ENCODE results near the gene ADCY3.
"Not testable (repeated sequence)": the region's sequence is repeated elsewhere in the genome, so short reads cannot be mapped to it uniquely, and the experiment has no call there.

ADCY3 gene

GRCh38 chr2:24813691-24814137 is 106.3 kb downstream of the ADCY3 start:
- TF ChIP-seq CSRNP3 (CRISPR knock-in tag; IDR thresholded peaks at IDR 0.05) (no peak), ZFP3 (CRISPR knock-in tag; IDR thresholded peaks at IDR 0.05) (no peak), TCF4 (CRISPR knock-in tag; IDR thresholded peaks at IDR 0.05; ENCODE audit: borderline replicate concordance) (no peak), ZC3H10 (CRISPR knock-in tag; IDR thresholded peaks at IDR 0.05) (no peak)
- no peak for ATAC-seq

GRCh38 chr2:24809316-24810007 is 110.6 kb downstream of the ADCY3 start:
- ATAC-seq = no peak; the same call in 2 of the 3 replicates
- TF ChIP-seq CSRNP3 (CRISPR knock-in tag; IDR thresholded peaks at IDR 0.05) (no peak), ZFP30 (CRISPR knock-in tag; IDR thresholded peaks at IDR 0.05) (no peak), TOX (CRISPR knock-in tag; IDR thresholded peaks at IDR 0.05; ENCODE audit: borderline replicate concordance) (no peak), CSDC2 (CRISPR knock-in tag; IDR thresholded peaks at IDR 0.05) (no peak), ARNTL (CRISPR knock-in tag; IDR thresholded peaks at IDR 0.05; ENCODE audit: borderline replicate concordance, low read depth) (no peak), GLIS3 (CRISPR knock-in tag; IDR thresholded peaks at IDR 0.05) (no peak), ZNF70 (CRISPR knock-in tag; IDR thresholded peaks at IDR 0.05) (no peak), TSHZ2 (CRISPR knock-in tag; IDR thresholded peaks at IDR 0.05) (no peak), TCF4 (CRISPR knock-in tag; IDR thresholded peaks at IDR 0.05; ENCODE audit: borderline replicate concordance) (no peak), OSR1 (CRISPR knock-in tag; IDR thresholded peaks at IDR 0.05) (no peak)

- TF ChIP-seq ISL1 (CRISPR knock-in tag; IDR thresholded peaks at IDR 0.05) (no peak), ZNF565 (CRISPR knock-in tag; conservative IDR thresholded peaks at IDR 0.05; ENCODE audit: low read depth) (no peak), ZC3H10 (CRISPR knock-in tag; IDR thresholded peaks at IDR 0.05) (no peak), POU6F1 (CRISPR knock-in tag; IDR thresholded peaks at IDR 0.05; ENCODE audit: borderline replicate concordance, low read depth) (no peak), ZNF70 (CRISPR knock-in tag; IDR thresholded peaks at IDR 0.05) (no peak), ZFP30 (CRISPR knock-in tag; IDR thresholded peaks at IDR 0.05) (no peak), OSR1 (CRISPR knock-in tag; IDR thresholded peaks at IDR 0.05) (no peak), PPARA (CRISPR knock-in tag; IDR thresholded peaks at IDR 0.05; ENCODE audit: borderline replicate concordance) (no peak), CSRNP3 (CRISPR knock-in tag; IDR thresholded peaks at IDR 0.05) (no peak), ARNTL (CRISPR knock-in tag; IDR thresholded peaks at IDR 0.05; ENCODE audit: borderline replicate concordance, low read depth) (no peak), GLIS3 (CRISPR knock-in tag; IDR thresholded peaks at IDR 0.05) (no peak)
- TF ChIP-seq, protein P1, sequence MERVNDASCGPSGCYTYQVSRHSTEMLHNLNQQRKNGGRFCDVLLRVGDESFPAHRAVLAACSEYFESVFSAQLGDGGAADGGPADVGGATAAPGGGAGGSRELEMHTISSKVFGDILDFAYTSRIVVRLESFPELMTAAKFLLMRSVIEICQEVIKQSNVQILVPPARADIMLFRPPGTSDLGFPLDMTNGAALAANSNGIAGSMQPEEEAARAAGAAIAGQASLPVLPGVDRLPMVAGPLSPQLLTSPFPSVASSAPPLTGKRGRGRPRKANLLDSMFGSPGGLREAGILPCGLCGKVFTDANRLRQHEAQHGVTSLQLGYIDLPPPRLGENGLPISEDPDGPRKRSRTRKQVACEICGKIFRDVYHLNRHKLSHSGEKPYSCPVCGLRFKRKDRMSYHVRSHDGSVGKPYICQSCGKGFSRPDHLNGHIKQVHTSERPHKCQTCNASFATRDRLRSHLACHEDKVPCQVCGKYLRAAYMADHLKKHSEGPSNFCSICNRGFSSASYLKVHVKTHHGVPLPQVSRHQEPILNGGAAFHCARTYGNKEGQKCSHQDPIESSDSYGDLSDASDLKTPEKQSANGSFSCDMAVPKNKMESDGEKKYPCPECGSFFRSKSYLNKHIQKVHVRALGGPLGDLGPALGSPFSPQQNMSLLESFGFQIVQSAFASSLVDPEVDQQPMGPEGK (CRISPR knock-in tag; IDR thresholded peaks at IDR 0.05; ENCODE audit: borderline replicate concordance) = no peak
- ATAC-seq = no peak
Observed at GRCh38 chr2:24806661-24807036, 113.4 kb downstream of the ADCY3 start.

DNA sequence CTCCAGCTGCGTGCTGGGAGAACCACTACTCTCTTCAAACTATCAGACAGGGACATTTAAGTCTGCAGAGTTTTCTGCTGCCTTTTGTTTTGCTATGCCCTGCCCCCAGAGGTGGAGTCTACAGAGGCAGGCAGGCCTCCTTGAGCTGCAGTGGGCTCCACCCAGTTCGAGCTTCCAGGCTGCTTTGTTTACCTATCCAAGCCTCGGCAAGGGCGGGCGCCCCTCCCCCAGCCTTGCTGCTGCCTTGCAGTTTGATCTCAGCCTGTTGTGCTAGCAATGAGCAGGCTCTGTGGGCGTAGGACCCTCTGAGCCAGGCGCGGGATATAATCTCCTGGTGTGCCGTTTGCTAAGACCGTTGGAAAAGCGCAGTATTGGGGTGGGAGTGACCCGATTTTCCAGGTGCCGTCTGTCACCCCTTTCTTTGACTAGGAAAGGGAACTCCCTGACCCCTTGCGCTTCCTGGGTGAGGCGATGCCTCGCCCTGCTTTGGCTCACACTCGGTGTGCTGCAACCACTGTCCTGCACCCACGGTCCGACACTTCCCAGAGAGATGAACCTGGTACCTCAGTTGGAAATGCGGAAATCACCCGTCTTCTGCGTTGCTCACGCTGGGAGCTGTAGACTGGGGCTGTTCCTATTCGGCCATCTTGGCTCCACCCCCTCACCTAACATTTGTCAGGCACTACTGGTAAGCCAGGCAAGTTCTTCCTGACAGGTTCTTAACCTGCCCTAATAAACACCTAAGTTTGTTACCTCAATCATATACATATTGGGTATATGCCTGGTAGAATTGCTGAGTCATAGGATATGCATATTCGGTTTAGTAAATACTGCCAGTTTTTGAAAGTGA is 114.0 kb downstream of the ADCY3 start:
- not testable (repeated sequence) for ATAC-seq

All from SK-N-SH treated with all-trans-retinoic acid at 6 μM for 48 hours (cell line).